Central memory CD8-positive, alpha-beta T cell (primary cell): ENCODE results near the gene ING3.

Experiments
- ATAC-seq: fragments of 150-1000 bp; cut with Tn5 transposase; replicated peaks from 2 replicates; pipeline ENCODE4 v1.10.0; 2022; ENCODE audit warnings: mild to moderate bottlenecking, moderate FRiP score, moderate number of reproducible peaks; ENCODE audit not compliant: poor library complexity, severe bottlenecking; ENCODE audit errors: extremely low read depth
- DNase-seq, 2 donors: peaks; one replicate each; pipeline ENCODE4 v3.0.0; 2021; ENCODE audit warnings: low spot score in 2 of 2
- H3K27ac Mint-ChIP-seq: one replicate; pipeline ENCODE4 v1.8.0; 2022; ENCODE audit warnings: low read depth, mild to moderate bottlenecking, moderate library complexity, mixed read lengths
- H3K27me3 Mint-ChIP-seq: one replicate; pipeline ENCODE4 v1.8.0; 2022; ENCODE audit warnings: mixed read lengths
- H3K36me3 Mint-ChIP-seq: one replicate; pipeline ENCODE4 v1.8.0; 2022; ENCODE audit warnings: mild to moderate bottlenecking, moderate library complexity, mixed read lengths; ENCODE audit not compliant: insufficient read depth
- H3K4me1 Mint-ChIP-seq: one replicate; pipeline ENCODE4 v1.8.0; 2022; ENCODE audit warnings: mixed read lengths
- H3K4me3 Mint-ChIP-seq: one replicate; pipeline ENCODE4 v1.8.0; 2022; ENCODE audit warnings: mild to moderate bottlenecking, moderate library complexity, mixed read lengths
- H3K9me3 Mint-ChIP-seq: one replicate; pipeline ENCODE4 v1.8.0; 2022; ENCODE audit warnings: mixed read lengths

Gene ING3

GRCh38 chr7:121020249-121020988 lies 69.8 kb downstream of the ING3 start:
- ATAC-seq (no peak), DNase-seq (no peak)
- H3K4me3 Mint-ChIP-seq = no peak overlapping the region
- H3K27me3 Mint-ChIP-seq = peaks cover 21% of the 10 kb centered on the region
- H3K4me1 Mint-ChIP-seq = no peaks in the 10 kb centered on the region
- H3K36me3 Mint-ChIP-seq = no peaks in the 10 kb centered on the region
- no peak overlapping the region for H3K27ac Mint-ChIP-seq
- no peaks in the 10 kb centered on the region for H3K9me3 Mint-ChIP-seq

- no peak for ATAC-seq
- H3K27ac Mint-ChIP-seq = no peak overlapping the region
Observed at GRCh38 chr7:121020989-121021969, 70.7 kb downstream of the ING3 start.

GRCh38 chr7:121023194-121023593 lies 72.6 kb downstream of the ING3 start:
- H3K4me1 Mint-ChIP-seq = no peaks in the 10 kb centered on the region
- H3K4me3 Mint-ChIP-seq = no peak overlapping the region
- peaks cover 4% of the 10 kb centered on the region for H3K9me3 Mint-ChIP-seq
- ATAC-seq = no peak
- no peak for DNase-seq
- peaks cover 35% of the 10 kb centered on the region for H3K27me3 Mint-ChIP-seq
- H3K36me3 Mint-ChIP-seq = no peaks in the 10 kb centered on the region
- H3K27ac Mint-ChIP-seq = no peak overlapping the region

More at GRCh38 chr7:121020989-121021969, 70.7 kb downstream of the ING3 start:
- no peak for DNase-seq
- Mint-ChIP-seq H3K36me3 (no peaks in the 10 kb centered on the region), H3K4me3 (no peak overlapping the region), H3K27me3 (peaks cover 29% of the 10 kb centered on the region), H3K4me1 (no peaks in the 10 kb centered on the region), H3K9me3 (peaks cover 2% of the 10 kb centered on the region)

- Mint-ChIP-seq H3K4me1 (no peaks in the 10 kb centered on the region), H3K9me3 (peaks cover 4% of the 10 kb centered on the region), H3K27me3 (peaks cover 41% of the 10 kb centered on the region), H3K36me3 (no peaks in the 10 kb centered on the region), H3K4me3 (no peak overlapping the region), H3K27ac (no peak overlapping the region)
- ATAC-seq (no peak), DNase-seq (no peak)
Observed at GRCh38 chr7:121023683-121024511, 73.3 kb downstream of the ING3 start.

- H3K4me3 Mint-ChIP-seq = no peak overlapping the region
- DNase-seq (no peak), ATAC-seq (no peak)
- H3K4me1 Mint-ChIP-seq = no peaks in the 10 kb centered on the region
- peaks cover 48% of the 10 kb centered on the region for H3K27me3 Mint-ChIP-seq
- no peak overlapping the region for H3K27ac Mint-ChIP-seq
- H3K36me3 Mint-ChIP-seq = no peaks in the 10 kb centered on the region
- H3K9me3 Mint-ChIP-seq = peaks cover 4% of the 10 kb centered on the region
Observed at GRCh38 chr7:121024611-121025010, 74.0 kb downstream of the ING3 start.

GRCh38 chr7:121026159-121026558 lies 75.6 kb downstream of the ING3 start:
- H3K27me3 Mint-ChIP-seq = peaks cover 48% of the 10 kb centered on the region
- H3K4me1 Mint-ChIP-seq = no peaks in the 10 kb centered on the region
- no peak overlapping the region for H3K27ac Mint-ChIP-seq
- no peak overlapping the region for H3K4me3 Mint-ChIP-seq
- no peak for DNase-seq
- H3K9me3 Mint-ChIP-seq = peaks cover 4% of the 10 kb centered on the region
- H3K36me3 Mint-ChIP-seq = no peaks in the 10 kb centered on the region
- ATAC-seq = no peak

- H3K4me3 Mint-ChIP-seq = no peak overlapping the region
- no peaks in the 10 kb centered on the region for H3K4me1 Mint-ChIP-seq
- DNase-seq = no peak
- ATAC-seq = no peak
- H3K36me3 Mint-ChIP-seq = no peaks in the 10 kb centered on the region
- peaks cover 48% of the 10 kb centered on the region for H3K27me3 Mint-ChIP-seq
- H3K9me3 Mint-ChIP-seq = peaks cover 4% of the 10 kb centered on the region
- no peak overlapping the region for H3K27ac Mint-ChIP-seq
Observed at GRCh38 chr7:121026577-121027111, 76.1 kb downstream of the ING3 start.
